Suprapubic skin (tissue), 4 donors: ENCODE measurements around the gene ZSCAN18. TPM values are rescaled to one million over a fixed set of nuclear protein-coding genes. Genes with fewer than 3 reads are reported as not detected.

Experiments
- DNase-seq, 2 donors: peaks; one replicate each; pipeline ENCODE4 v3.0.0-alpha.2; 2019; ENCODE audit warnings: low spot score in 2 of 2
- H3K27ac ChIP-seq: fragments of 200-600 bp; sonication (generic); one replicate; pipeline ENCODE4 v1.5.1; 2019
- H3K27me3 ChIP-seq: fragments of 200-600 bp; sonication (generic); one replicate; pipeline ENCODE4 v1.5.1; 2019
- H3K36me3 ChIP-seq: fragments of 200-600 bp; sonication (generic); one replicate; pipeline ENCODE4 v1.5.1; 2019
- H3K4me1 ChIP-seq: fragments of 200-600 bp; sonication (generic); one replicate; pipeline ENCODE4 v1.5.1; 2019
- H3K4me3 ChIP-seq: fragments of 200-600 bp; sonication (generic); one replicate; pipeline ENCODE4 v1.5.1; 2019; ENCODE audit warnings: mild to moderate bottlenecking
- H3K9me3 ChIP-seq: fragments of 200-600 bp; sonication (generic); one replicate; pipeline ENCODE4 v1.5.1; 2019
- CTCF ChIP-seq, 2 donors: fragments of 200-600 bp in 1 of 2; fragments of 450-650 bp in 1 of 2; sonication (generic) in 1 of 2; IDR thresholded peaks; one replicate each; pipeline ENCODE4 v1.5.1; 2016 to 2019; ENCODE audit warnings: antibody characterized with exemption in 2 of 2, mild to moderate bottlenecking in 1 of 2, moderate library complexity in 1 of 2
- EP300 ChIP-seq: sonication (generic); formaldehyde crosslinking; IDR thresholded peaks from one replicate; pipeline ENCODE4 v1.6.1; 2017; ENCODE audit warnings: antibody characterized with exemption
- POLR2A ChIP-seq, 2 donors: fragments of 450-650 bp; IDR thresholded peaks; one replicate each; pipeline ENCODE4 v1.6.1; 2017; ENCODE audit warnings: antibody characterized with exemption in 2 of 2, mild to moderate bottlenecking in 2 of 2, moderate library complexity in 2 of 2
- POLR2AphosphoS5 ChIP-seq, 3 donors: sonication (generic); formaldehyde crosslinking; IDR thresholded peaks; one replicate each; pipeline ENCODE4 v1.6.1; 2017; ENCODE audit warnings: antibody characterized with exemption in 3 of 3
- WGBS: methylation state at CpG from one replicate; pipeline ENCODE4 v1.1.5; 2018; 5-methylcytosine and 5-hydroxymethylcytosine counted together
- total RNA-seq, 4 donors: library from RNA; depleted of rRNA; stranded (reverse); fragments of >200 nt; gene quantifications; one replicate each; pipeline ENCODE4 v1.1.0, GENCODE V29; 2016

Gene ZSCAN18
- total RNA-seq, 4 donors from 2014 or later, result 33.0 to 52.8 (median 48.9) TPM

- peaks cover 93% of the 10 kb centered on the region for H3K9me3 ChIP-seq
- TF ChIP-seq CTCF (IDR thresholded peaks at IDR 0.05), result no peak
- TF ChIP-seq EP300, result no peak
- no peak overlapping the region for H3K4me3 ChIP-seq
- no peak overlapping the region for H3K27ac ChIP-seq
- WGBS, result 92% methylated on average over 12 of the region's 12 CpGs
- no peaks in the 10 kb centered on the region for H3K27me3 ChIP-seq
- DNase-seq, result no peak
- no peaks in the 10 kb centered on the region for H3K4me1 ChIP-seq
- peaks cover 75% of the 10 kb centered on the region for H3K36me3 ChIP-seq
These were observed 30.1 kb upstream of the ZSCAN18 start for GRCh38 chr19:58128041-58128685.

GRCh38 chr19:58123354-58123753 is 25.3 kb upstream of the ZSCAN18 start:
- no peak for DNase-seq
- Histone ChIP-seq H3K9me3 (peaks cover 89% of the 10 kb centered on the region), H3K4me3 (no peak overlapping the region)

GRCh38 chr19:58118979-58119733 is 21.1 kb upstream of the ZSCAN18 start:
- no peaks in the 10 kb centered on the region for H3K4me1 ChIP-seq
- no peak overlapping the region for H3K4me3 ChIP-seq
- TF ChIP-seq CTCF (IDR thresholded peaks at IDR 0.05) (no peak), EP300 (no peak), POLR2A (IDR thresholded peaks at IDR 0.05) (no peak), POLR2AphosphoS5 (IDR thresholded peaks at IDR 0.05) (no peak)
- peaks cover 14% of the 10 kb centered on the region for H3K27me3 ChIP-seq
- WGBS, result 88% methylated on average over 5 of the region's 5 CpGs
- DNase-seq, result no peak
- no peak overlapping the region for H3K27ac ChIP-seq
- H3K9me3 ChIP-seq, result peaks cover 80% of the 10 kb centered on the region
- H3K36me3 ChIP-seq, result no peaks in the 10 kb centered on the region

More at GRCh38 chr19:58123354-58123753, 25.3 kb upstream of the ZSCAN18 start:
- WGBS, result 78% methylated on average over 5 of the region's 5 CpGs
- no peaks in the 10 kb centered on the region for H3K4me1 ChIP-seq
- H3K27ac ChIP-seq, result no peak overlapping the region
- no peak for TF ChIP-seq CTCF (IDR thresholded peaks at IDR 0.05)
- TF ChIP-seq POLR2AphosphoS5 (IDR thresholded peaks at IDR 0.05), result no peak
- TF ChIP-seq POLR2A (IDR thresholded peaks at IDR 0.05), result no peak
- no peak for TF ChIP-seq EP300
- H3K36me3 ChIP-seq, result peaks cover 27% of the 10 kb centered on the region
- no peaks in the 10 kb centered on the region for H3K27me3 ChIP-seq

GRCh38 chr19:58117841-58118575 is 20.0 kb upstream of the ZSCAN18 start:
- H3K4me3 ChIP-seq, result peak overlapping the region; percentile 0
- no peak for DNase-seq
- H3K4me1 ChIP-seq, result no peaks in the 10 kb centered on the region
- TF ChIP-seq POLR2A (IDR thresholded peaks at IDR 0.05) (no peak), CTCF (IDR thresholded peaks at IDR 0.05) (no peak), EP300 (no peak)
- no peak overlapping the region for H3K27ac ChIP-seq
- H3K9me3 ChIP-seq, result peaks cover 77% of the 10 kb centered on the region
- H3K36me3 ChIP-seq, result no peaks in the 10 kb centered on the region
- H3K27me3 ChIP-seq, result peaks cover 14% of the 10 kb centered on the region
- WGBS, result 9% methylated on average over 22 of the region's 77 CpGs

GRCh38 chr19:58108546-58108817 is 10.5 kb upstream of the ZSCAN18 start:
- H3K27me3 ChIP-seq, result no peaks in the 10 kb centered on the region
- TF ChIP-seq EP300 (no peak), POLR2A (IDR thresholded peaks at IDR 0.05) (no peak), CTCF (IDR thresholded peaks at IDR 0.05) (no peak), POLR2AphosphoS5 (IDR thresholded peaks at IDR 0.05) (no peak)
- H3K27ac ChIP-seq, result no peak overlapping the region
- no peaks in the 10 kb centered on the region for H3K4me1 ChIP-seq
- no peak overlapping the region for H3K4me3 ChIP-seq
- no peak for DNase-seq
- H3K36me3 ChIP-seq, result no peaks in the 10 kb centered on the region
- 91% methylated on average over 3 of the region's 3 CpGs for WGBS
- H3K9me3 ChIP-seq, result peaks cover 57% of the 10 kb centered on the region
